GM11168 (cell line): ENCODE measurements around the gene TSGA10.
"Not testable (repeated sequence)": the region's sequence is repeated elsewhere in the genome, so short reads cannot be mapped to it uniquely, and the experiment has no call there.

Experiments
- in situ Hi-C: fragments of 300-500 bp; cut with MboI; formaldehyde crosslinking; loops from one replicate; pipeline ENCODE4 v1.12.0; 2022; ENCODE audit warnings: low sequenced_read_pairs; ENCODE audit not compliant: unreplicated experiment

TSGA10 gene

DNA sequence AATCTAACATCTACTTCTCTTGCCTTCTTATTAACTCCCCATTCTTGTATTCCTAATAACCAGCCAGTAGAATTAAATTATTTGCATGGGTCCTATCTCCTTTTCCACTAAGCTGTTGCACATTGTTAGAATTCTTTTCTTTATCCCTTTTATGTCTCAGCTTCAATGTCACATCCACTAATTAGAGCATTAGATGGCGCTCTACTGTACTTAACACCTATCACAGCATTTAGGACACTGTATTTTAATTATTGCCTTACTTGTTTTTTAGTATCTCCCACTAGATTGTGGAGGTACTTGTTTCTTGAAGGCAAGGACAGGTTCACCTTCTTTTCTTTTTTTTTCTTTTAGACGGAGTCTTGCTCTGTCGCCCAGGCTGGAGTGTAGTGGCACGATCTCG, 3.9 kb upstream of the TSGA10 start:
- in situ Hi-C loops, result no loop called here

- in situ Hi-C loops, result no loop called here
Observed at GRCh38 chr2:99156891-99157290, 2.1 kb upstream of the TSGA10 start.

DNA sequence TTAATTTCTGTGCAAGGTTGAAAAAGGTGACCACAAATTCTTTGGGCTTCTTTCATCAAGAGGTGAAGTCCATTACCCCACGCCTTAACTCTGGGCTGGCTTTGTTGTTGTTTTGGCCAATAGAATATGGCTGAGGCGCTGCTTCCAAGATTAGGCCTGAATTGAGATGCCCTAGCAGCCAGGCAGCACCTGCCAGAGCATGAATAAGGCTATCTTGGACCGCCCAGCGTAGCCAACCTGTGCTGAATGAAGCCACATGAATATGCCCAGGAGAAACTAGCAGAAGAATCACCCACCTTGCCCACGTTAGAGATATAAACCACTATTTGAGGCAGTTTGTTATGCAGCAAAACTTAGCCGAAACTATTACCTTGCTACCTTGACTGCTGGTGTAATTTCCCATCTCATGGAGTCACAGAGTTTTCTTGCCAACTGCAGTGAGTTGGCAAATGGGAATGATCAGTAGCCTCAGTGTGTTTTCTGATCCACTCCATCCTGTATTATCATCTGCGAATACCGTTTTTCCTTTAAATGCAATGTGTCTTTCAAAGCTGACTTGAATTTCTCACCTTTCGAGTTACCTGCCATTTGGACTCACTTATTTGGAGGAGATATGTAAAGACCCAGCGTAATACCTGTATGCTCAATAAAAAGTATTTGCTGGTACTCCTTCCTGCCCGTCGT, 679 bp downstream of the TSGA10 start:
- in situ Hi-C loops, result no loop called here

- in situ Hi-C loops, result no loop called here
Observed at GRCh38 chr2:99152199-99152895, 2.4 kb downstream of the TSGA10 start.

DNA sequence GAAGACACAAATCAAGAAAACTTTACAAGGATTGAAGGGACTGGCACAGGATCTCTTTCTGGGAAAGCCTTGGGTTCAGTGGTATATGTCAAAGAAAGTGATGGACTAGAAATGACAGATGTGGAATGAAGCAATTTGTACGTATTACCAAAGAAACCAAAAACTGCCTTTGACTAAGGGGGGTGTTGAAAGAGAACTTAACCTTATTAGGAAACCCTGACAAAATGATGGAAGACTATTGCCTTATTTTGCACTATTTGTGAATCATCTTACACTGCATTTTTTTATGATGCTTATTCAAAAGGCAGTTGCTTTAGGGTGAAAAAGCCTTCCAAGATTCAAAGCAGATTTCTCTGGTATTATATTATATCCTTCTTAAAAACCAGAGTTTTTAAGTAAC, 4.0 kb downstream of the TSGA10 start:
- in situ Hi-C loops, result no loop called here

- in situ Hi-C loops, result no loop called here
Observed at GRCh38 chr2:99141110-99142108, 13.3 kb downstream of the TSGA10 start, which contains the start of gene C2orf15. Gene C2orf15, plus strand, starts transcription at chr2:99141707. Its CDS starts 8,852 bp downstream, at chr2:99150559.

GRCh38 chr2:99140860-99141109, 14.0 kb downstream of the TSGA10 start:
- in situ Hi-C loops, result no loop called here

GRCh38 chr2:99140056-99140859, 14.5 kb downstream of the TSGA10 start:
- in situ Hi-C loops, result no loop called here

DNA sequence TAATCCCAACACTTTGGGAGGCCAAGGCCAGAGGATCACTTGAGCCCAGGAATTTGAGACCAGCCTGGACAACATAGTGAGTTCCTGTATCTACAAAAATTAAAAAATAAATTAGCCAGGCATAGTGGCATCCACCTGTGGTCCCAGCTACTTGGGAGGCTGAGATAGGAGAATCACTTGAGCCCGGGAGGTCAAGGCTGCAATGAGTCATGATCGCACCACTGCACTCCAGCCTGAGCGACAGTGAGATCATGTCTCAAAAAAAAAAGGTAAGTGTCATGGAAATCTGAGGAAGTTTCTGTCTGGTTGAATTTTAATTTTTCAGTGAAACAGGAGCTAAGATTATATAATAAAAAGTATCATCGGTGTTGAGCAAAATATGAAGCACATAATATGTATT, 15.7 kb downstream of the TSGA10 start:
- in situ Hi-C loops, result no loop called here

DNA sequence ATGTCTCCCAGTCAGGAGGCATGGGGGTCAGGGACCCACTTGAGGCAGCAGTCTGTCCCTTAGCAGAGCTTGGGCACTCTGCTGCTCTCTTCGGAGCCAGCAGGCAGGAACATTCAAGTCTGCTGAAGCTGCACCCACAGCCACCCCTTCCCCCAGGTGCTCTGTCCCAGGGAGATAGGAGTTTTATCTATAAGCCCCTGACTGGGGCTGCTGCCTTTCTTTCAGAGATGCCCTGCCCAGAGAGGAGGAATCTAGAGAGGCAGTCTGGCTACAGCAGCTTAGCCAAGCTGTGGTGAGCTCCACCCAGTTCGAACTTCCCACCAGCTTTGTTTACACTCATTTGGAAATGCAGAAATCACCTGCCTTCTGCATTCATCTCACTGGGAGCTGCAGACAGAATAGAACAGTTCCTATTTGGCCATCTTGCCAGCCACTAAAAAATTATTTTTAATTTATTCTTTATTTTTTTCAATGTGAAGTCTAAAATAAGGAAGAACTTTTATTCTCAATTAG, 19.6 kb downstream of the TSGA10 start:
- in situ Hi-C loops, result not testable (repeated sequence)

GRCh38 chr2:99127981-99128380, 26.8 kb downstream of the TSGA10 start:
- in situ Hi-C loops, result no loop called here

DNA sequence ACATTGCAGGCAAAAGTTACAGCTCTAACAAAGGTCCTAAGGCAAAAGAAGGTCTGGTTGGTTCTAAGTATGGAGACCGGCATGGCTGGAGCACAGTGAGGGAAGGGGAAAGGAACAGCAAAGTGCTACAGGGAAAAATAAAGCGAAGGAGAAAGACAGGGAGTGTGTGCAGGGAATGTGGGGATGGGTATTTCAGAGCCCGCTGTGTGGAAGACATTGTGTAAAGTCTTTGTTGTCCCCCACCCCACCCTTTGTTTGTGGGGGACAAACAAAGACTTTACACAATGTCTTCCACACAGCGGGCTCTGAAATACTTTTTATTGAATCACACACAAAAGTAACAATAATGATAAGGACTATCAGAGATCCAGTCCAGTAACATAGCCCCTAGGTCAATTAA, 42.1 kb downstream of the TSGA10 start:
- in situ Hi-C loops, result no loop called here

DNA sequence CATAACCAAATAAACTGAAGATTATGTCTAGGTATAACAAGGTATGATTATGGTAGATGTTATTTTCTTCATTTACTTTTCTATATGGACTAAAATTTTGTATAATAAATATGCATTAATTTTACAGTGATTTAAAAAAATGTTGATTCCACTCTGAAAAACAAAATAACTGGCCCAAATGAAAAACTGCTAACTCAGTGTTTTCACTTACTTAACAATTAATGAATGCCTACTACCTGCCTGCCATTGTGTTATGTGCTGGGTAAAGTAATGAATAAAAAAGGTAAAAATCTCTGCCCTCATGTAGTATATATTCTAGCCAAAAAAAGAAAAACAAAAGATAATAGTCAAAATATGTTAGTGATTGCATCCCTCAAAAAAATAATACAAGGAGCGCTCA, 42.8 kb downstream of the TSGA10 start:
- in situ Hi-C loops, result no loop called here

DNA sequence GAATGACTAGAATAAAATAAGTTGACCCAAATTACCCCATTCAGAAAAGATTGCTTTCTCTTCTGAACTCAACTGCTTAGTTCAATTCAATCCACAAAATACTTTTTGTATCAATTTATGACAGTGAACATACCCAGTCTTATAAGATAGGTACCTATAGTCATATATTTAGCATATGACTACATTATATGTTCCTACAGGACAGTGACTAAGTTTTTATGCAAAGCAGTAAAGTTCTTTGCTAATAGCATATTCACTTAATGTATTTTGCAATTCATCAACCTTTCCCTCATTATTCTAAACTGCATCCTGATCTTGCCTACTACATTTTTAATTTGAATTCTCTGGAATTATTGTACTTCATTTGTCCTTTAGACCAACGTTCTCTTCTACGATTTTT, 43.5 kb downstream of the TSGA10 start:
- in situ Hi-C loops, result no loop called here

DNA sequence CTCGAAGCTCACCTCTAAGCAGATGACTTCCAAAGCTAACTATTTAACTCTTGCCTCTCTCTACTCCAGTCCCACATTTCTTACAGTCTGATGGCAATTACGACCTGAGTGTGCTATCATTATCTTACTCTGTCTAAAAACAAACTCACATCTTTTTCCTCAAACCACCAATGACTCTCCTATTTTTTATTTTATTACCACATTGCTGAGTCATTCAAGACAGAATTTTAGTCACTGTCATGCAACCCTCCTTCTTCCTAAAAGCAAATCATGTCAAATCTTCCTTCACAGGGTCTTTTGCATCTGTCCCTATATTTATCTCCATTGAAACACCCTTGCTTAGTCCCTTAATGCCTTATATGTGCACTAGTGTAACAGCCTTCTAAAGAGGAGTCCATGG, 47.8 kb downstream of the TSGA10 start:
- in situ Hi-C loops, result no loop called here

DNA sequence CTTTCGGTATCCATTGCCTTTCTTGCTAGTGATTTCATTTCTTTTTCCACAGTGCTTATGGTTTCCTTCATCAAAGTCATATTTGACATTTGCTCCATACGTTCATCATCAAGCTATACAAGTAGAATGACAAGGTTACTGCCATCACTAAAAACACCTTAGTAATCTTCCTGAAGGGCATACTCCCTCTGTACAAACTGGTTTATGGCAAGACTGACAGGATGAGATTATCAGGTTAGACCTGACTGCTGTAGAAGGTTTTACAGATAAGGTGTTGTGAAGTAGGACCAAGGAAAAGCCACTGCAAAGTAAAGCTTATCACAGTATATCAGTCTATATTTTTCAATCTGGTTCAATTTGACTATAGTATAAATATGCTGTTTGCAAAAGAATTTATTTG, 50.7 kb downstream of the TSGA10 start:
- in situ Hi-C loops, result no loop called here

DNA sequence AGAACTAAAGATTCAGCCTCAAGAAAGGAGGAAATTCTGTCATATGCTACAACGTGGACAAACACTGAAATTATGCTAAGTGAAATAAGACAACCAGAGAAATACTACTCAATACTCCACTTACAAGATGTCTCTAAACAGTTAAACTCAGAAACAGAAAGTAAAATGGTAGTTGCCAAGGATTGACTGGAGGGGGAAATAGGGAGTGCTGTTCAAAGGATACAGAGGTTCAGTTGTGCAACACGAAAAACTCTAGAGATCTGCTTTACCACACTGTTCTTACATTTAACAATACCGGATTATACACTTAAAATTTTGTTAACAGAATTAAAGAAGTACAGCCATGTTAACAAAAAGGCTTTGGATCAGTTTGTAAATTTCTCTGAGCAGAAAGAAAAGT, 53.0 kb downstream of the TSGA10 start:
- in situ Hi-C loops, result no loop called here

DNA sequence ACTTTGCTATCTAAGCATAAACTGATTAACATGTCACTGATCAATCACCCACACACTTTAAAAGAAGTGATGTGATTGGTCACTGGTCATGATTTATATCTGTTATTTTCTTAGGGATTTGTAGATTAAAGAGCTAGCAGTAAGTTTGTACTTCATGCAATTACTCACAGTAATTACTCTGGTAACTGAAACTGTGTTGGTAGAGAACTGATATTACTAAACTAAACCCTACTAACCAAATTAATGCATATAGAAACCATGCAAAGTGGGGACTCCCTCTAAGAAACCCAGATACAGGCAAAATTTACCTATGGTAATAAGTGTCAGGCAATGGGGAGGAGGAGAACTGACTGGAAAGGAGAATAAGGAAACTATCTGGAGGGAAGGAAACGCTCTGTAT, 58.0 kb downstream of the TSGA10 start:
- in situ Hi-C loops, result no loop called here

- in situ Hi-C loops, result no loop called here
Observed at GRCh38 chr2:99088017-99088416, 66.7 kb downstream of the TSGA10 start.

GRCh38 chr2:99086385-99086784, 68.4 kb downstream of the TSGA10 start:
- in situ Hi-C loops, result no loop called here
